ENCODE data around the gene CNKSR3.
A peak's percentile ranks its signal among the peaks of the same experiment; 100 is the strongest.

CNKSR3 gene

GRCh38 chr6:154478021-154478700, 32.3 kb downstream of the CNKSR3 start:
- no peak for DNase-seq

GRCh38 chr6:154476494-154476893, 34.0 kb downstream of the CNKSR3 start:
- no peak for DNase-seq

DNA sequence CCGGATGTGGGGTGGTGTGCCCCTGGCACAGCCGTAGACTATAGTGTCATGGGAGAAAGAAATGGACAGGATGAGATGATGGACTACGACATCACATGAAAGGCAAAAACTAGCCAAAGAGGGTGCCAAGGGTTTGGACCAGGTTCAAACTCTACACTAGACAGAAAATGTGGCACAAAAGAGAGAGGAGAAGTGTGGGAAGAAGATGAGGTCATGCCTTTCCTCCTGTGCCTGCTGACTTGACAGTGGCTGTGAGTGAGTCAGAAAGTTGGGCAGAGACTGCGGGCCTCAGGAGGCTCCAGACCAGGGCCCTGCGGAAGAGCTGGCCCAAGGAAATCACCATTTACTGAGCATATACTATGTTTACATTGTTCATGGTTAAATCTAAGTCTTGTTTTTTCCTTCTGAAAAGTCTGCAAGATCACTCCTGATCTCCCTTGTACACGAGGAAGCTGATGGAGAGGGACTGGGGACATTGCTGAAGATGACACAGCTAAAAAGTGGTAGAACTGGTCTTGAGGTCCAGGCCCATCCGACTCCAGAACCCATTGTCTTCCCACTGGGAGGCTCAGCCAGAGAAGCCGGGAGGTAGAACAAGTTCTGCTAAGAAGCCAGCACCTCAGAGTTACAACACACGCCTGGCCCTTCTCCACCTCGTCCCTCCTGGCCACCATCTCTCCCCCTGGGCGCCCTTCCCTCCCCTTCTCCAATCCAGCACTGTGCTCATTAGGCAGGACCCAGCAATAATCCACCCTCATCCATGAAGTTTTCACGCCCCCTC, 35.6 kb downstream of the CNKSR3 start:
- DNase-seq: no peak

DNA sequence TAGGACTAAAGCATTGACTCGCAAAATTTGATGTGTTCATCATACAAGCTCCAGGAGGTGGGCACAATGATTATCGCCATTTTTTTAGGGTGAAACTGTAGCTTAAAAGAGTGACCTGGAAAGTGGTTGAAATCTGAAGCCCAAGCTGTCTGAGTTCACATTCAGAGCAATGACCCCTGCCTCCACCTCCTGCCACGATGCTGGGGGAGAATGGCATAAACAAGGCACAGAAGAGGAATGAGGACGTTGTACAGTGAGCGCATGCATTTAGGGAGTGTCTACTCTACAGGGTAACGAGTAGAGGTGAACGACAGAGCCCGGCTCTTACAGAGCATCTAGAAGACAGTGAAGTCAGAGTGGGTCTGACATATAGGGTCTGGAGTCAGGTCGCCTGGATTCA, 37.2 kb downstream of the CNKSR3 start:
- no peak for DNase-seq

DNA sequence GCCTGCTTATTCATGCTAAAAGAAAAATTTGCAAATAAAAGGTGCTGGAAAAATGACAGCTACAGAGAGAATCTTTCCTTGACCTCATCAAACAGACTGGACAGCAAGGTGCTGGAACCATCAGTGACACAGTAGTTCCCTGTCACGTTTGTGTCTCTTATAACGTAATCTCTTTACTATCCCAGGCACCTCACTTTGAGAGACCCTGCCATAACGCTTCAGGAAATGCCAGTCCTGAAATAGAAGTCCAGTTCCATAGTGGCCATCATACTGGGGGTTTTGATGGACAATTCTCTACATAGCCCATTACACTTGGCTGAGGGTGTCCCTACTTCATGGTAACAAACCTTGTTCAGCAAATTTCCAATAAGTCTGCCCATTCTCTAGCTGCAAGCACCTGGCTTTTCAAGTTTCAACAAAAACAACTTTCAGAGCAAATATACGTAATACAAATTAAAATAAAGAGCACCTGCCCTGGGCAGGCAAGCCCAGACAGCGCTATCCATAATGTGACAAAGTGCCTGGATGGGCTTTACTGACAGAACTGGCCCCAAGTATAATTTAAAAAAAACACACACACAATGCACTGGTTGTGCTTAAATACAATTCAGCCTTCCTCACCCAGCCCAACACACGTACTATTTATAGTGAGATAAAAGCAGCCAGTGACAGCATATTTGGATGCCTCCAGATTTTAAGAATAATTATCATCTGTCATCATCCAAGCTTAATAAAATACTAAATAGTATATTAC, 38.7 kb downstream of the CNKSR3 start:
- DNase-seq: peak; percentile 97

GRCh38 chr6:154469306-154469935, 41.1 kb downstream of the CNKSR3 start:
- no peak for DNase-seq

DNA sequence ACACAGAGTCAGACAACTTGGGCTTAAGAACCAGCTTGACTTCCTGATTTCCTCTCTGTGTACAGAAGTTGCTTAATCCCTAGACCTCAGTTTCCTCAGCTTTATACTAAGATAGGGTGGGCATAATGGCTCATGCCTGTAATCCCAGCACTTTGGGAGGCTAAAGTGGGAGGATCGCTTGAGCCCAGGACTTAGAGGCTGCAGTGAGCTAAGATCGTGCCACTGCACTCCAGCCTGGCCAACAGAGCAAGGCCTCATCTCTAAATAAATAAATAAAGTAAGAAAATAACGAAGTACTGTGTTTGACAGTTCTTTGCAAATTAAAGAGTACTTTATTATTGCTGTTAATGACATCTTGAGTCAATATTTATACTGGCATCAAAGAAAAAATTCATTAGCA, 41.7 kb downstream of the CNKSR3 start:
- no peak for DNase-seq

DNA sequence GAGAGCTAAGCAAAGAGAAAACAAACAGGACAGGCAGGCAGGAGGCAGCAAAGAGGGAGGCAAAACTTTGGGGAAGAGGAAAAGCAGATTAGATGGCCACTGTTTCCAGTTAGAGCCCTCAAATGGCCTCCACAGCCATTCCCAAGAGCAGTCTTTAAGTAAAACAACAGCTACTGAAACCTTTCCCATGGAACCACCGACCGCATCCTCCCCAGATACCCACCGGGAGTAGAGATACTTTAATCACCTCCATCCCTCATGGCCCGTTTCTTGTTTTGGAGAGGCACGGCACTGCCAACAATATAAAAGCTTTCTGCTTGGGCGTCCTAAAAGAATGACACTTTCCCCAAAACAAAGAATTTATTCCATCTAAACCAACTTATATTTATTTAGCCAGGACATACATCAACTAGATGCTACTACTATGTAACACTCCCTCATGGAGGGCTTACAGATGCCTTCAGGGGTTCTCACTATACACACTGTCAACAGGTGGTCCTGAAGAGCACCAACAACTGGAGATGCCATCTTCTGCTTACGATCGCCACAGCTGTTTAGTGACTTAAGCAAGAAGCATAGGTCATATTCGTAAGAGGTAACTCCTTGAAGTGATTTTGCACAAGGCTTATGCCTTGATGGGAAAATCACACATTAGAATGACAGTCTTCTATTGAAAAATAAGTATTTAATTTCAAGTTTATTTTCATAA, 43.4 kb downstream of the CNKSR3 start:
- no peak for DNase-seq

DNA sequence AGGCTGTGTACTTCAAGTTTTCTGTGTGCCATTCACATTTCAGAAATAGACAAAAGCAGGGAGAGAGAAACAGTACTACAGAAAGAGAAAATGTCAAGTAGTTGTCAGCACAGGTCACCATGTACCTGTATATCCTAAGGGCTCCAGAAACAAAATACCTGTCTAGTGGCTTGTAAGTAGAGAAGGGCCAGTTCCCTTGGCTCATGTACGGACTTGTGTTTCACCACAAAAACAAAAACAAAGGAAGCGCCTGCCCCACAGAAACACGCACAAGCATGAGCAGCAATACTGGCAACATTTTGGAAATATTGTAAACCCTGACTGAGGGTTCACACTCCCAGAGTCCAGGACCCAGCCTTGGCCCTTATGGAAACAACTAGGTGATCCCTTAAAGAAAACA, 44.3 kb downstream of the CNKSR3 start:
- DNase-seq: peak; percentile 91

- no peak for DNase-seq
Measured at GRCh38 chr6:154463573-154464419, 46.7 kb downstream of the CNKSR3 start.

DNA sequence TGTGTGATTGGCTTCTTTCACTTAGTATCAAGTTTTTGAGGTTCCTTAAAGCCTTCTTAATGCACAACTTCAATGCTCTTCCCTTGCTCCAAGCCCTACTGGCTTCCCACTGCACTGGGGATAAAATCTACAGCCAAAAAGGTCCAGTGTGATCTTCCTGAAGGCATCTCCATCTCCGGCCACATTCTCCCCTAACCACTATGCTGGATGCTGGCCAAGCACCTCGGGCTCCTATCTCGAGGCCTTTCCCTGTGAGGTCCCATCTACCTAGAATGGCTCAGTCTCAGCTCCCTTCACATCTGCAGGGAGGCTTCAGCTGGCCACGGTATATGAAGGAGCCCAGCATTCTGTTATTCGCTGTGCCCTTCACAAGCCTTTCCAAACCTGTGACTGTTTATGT, 48.1 kb downstream of the CNKSR3 start:
- no peak for DNase-seq

GRCh38 chr6:154461348-154461747, 49.1 kb downstream of the CNKSR3 start:
- DNase-seq: no peak

- no peak for DNase-seq
Measured at GRCh38 chr6:154460306-154461071, 50.0 kb downstream of the CNKSR3 start.

- DNase-seq: no peak
Measured at GRCh38 chr6:154459513-154459912, 51.0 kb downstream of the CNKSR3 start.

- DNase-seq: no peak
Measured at GRCh38 chr6:154458565-154459470, 51.7 kb downstream of the CNKSR3 start.

- no peak for DNase-seq
Measured at GRCh38 chr6:154457881-154458284, 52.6 kb downstream of the CNKSR3 start.

DNA sequence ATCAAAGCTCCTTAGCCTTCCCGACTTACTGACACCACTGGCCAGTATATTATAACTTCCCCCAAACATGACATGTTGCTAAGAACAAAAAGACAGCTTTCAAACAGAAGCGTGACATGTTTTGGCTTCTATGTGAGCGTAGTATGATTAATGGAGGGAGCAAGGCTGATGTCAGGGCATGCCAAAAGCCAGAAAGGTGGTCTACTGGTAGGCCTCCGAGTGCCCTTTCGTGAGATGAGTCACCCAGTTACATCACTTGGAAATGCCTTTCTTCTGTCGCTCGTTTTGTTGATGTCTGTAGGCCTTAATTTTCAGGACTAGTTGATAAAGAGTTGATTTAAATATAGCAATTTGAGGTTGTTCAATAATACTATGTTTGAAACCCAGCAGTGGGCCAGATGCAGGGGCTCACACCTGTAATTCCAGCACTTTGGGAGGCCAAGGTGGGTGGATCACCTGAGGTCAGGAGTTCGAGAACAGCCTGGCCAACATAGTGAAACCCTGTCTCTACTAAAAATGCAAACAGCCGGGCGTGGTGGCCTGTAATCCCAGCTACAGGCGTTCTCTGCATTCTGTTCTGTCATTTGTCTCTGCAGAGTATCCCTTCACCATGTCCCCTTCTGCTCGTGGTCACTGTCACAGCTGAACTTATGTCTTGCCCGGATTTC, 53.3 kb downstream of the CNKSR3 start:
- DNase-seq: no peak

GRCh38 chr6:154453329-154453728, 57.2 kb downstream of the CNKSR3 start:
- no peak for DNase-seq

DNA sequence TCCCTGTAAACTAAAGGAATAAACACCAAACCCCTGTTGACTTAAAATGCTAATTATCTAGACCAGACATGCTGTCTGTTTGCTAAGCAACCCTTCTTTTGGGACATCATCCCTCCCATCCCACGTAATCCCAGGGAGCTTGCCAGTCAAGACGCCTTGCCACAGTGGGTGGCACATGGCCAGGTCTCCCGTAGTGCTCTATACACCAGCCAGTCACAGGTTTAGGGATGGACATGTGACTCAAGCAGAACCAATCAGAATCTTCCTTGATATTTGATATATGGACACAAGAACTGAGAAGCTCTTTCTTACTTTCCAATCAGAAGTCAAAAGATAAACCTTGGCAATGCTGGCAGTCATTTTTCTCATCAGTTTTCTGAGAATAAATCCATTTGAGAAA, 60.0 kb downstream of the CNKSR3 start:
- peak; percentile 95 for DNase-seq

Measured in NCI-H510A treated with DMSO at 0.1 percent for 48 hours (cell line).